Activated CD8-positive, alpha-beta memory T cell treated with anti-CD3 and anti-CD28 coated beads, Interleukin-2, amount 50 U/mL, for 1 hour (primary cell): ENCODE measurements around the gene ABCD3.
"Not testable (repeated sequence)": the region's sequence is repeated elsewhere in the genome, so short reads cannot be mapped to it uniquely, and the experiment has no call there.

Experiments
- DNase-seq: peaks from one replicate; pipeline ENCODE4 v3.0.0-alpha.2; 2020; ENCODE audit errors: extremely low read depth

ABCD3 gene

DNA sequence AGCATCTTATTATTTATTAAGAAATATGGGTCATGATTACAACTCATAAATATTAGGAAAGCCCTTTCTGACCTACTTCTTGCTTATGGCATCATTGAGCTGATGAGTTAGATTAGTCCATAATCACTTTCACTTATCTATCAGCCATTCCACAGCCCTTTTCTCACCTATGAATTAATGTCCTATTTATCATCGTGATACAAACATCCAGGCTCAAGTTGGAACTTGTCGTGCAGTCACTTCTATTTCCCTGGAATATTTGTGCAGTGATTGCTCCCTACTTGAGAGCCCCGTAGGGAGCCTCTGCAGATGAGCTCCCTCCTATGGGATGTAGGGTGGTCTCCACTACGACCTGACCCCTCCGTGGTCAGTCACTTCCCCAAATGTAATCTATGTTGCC is 131.5 kb downstream of the ABCD3 start:
- no peak for DNase-seq

GRCh38 chr1:94550396-94550795 is 132.2 kb downstream of the ABCD3 start:
- no peak for DNase-seq

GRCh38 chr1:94550800-94551241 is 132.6 kb downstream of the ABCD3 start:
- DNase-seq, result no peak

DNA sequence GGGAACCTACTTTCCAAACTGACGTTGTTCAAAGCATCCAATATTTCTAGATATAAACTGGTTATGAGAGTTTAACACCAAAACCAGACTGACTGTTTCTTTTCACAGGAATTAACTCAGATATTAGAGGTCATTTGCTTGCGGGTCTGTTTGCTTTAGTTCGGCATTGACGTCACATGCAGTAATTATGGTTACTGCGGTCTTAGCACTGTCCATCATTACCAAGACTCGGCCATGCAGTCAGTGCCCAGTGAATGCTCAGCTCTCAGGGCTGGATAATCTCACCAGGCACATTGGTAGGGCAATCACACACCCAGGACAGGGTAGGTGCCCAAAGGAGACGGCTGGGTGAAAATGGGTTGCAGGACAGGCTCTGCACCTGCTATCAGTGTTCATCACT is 133.3 kb downstream of the ABCD3 start:
- no peak for DNase-seq

DNA sequence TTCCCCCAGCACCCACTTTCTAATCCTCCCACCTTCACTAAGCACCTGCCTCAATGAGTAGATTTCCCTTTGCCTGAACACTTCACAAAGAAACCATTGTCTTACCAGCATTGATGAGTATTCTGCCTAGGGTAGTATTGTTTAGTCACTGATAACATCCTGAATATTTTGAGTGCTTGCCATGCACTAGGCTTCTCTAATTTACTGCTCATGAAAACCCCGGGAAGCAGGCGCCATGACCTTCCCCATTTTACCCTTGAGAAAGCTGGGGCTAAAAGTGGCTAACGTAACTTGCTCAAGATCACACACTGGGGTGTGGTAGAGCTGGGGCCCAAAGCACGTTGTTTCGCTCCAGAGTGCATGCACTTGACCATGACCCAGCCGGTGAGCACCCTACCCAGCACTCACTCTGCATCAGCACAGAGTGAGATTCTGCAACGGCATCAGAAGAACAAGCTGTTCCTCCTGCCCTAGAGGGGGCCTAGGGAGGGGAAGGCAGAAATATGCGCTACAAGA is 133.9 kb downstream of the ABCD3 start:
- no peak for DNase-seq

DNA sequence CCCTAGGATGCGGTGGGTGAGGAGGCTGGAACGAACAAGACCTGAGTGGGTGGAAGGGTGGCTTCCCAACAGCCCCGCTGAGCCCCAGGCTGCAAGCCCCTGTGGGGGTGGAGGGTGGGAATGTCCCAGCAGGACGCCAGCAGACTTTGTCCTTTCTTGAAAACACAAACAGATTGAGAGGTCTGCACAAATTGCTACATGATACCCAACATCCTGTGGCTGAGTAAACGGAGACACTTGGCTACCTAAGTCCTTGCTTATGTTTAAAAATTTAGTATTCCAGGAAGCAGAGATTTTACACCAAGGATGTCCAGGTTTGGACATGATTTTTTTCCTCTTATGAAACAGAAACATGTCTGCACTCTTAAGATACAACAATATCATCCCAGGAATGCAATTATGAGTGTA is 135.1 kb downstream of the ABCD3 start:
- DNase-seq, result no peak

DNA sequence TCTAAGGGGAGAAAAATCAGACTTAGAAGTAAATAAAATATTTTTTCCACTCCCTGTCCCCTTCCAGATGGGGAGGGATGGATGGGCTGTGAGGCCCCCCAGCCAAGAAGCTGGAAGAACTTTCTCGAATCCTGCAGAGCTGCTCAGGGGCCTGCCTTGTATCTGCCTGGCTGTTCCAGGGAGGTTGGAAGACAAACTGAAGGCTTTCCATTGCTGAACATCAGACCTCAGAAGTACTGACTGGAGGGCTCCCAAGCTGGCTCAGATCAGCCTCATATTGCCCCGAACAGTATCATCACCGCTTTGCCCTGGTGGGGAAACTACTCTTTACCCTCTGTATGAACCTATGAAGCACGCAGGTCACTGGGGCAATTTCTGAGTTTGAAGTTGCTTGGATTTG is 135.7 kb downstream of the ABCD3 start:
- no peak for DNase-seq

DNA sequence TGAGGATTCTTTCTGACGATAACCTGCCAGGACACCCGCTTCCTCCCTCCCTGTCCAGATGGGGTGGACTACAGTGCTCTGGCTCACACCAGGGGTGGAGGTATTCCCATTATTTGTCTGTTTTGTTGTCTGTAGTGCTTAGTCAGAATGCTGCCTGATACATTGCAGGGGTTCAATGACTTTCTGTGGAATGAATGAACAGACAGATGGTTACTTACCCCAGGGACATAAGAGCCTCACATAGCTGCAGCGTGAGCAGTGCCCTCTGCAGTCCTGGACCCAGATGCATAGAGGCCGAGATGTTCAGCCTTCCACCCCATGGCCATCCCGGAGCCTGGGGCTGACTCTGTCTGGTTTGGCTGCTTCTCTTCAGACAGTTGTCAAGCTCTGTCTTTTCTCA is 136.4 kb downstream of the ABCD3 start:
- no peak for DNase-seq

DNA sequence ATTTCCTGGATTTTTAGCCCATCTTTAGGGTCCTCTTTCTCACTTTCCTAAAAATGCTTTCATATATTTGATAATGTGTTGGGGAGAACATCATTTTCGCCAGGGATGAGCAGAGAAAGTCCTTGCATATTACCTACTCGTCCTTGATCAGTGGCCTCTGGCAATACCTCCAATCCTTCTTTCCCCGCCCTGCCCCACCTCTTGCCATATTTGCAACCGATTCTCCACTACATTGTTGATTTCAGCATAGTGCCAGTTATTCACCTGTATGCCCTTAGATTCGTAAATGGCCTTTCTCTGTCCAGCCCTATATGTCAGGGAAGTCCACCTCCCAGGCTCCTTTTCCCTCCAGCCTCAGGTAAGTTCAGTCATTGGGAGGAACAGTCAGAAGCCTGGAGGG is 136.9 kb downstream of the ABCD3 start:
- no peak for DNase-seq

- no peak for DNase-seq
Measured at GRCh38 chr1:94559921-94560320, 141.7 kb downstream of the ABCD3 start.

DNA sequence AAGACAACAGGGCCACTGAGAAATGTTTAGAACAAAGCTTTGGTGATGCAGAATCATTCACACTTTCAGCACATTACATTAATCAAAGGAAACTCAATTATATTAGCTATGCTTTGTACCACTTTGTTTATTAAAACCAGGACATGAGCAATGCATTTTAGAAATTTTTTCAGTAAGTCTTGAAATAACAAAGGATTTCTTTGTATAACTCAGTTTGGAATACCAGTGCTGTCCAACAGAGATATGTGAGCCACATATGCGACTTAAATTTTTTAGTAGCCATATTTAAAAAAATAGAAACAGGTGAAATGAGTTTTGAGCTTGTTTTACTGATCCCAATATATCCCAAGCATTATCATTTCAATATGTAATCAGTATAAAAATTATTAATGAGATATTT is 142.1 kb downstream of the ABCD3 start:
- DNase-seq, result no peak

DNA sequence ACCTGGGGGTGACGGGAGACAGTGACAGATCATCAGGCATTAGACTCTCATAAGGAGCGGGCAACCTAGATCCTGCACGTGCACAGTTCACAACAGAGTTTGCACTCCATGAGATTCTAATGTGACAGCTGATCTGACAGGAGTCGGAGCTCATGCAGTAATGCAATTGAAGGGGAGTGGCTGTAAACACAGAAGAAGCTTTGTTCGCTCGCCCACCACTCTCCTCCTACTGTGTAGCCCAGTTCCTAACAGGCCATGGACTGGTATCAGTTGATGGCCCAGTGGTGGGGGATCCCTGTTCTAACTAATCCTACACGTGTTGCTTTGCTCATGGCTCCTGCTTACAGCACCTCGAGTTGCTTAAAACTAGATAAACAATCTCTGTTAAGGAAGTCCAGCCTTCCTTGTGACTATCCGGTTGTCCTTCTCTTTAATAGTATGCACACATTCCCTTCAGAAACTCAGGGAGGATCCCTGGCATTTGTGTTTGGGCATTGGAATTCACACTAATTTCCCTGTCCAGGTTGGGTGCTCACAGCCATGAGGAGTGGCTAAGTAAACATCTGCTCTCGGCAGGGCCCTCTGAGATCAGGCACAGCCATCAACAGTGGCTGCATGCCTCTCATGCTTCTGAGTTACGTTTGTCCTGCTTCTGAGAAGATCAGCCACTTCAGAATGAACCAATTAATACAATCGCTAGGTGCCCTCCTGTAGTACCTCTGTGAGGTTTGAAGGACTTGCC is 144.5 kb downstream of the ABCD3 start:
- DNase-seq, result no peak

DNA sequence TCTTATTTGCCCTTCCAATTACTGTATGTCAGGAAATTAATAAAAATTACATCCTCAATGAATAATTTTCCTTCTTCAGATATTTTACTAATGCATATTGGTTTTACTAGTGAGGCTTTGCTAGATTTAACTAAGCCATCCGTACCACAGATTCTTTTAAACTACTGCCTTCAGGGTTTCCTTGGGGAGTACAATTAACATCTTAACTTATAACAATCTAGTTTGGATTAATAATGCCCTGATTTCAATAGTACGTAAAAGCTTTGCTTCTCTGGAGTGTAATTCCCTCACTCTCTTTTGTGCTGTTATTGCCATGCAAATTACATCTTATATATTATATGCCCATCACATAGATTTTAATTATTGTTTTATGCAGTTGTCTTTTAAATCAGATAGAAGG is 147.7 kb downstream of the ABCD3 start:
- DNase-seq, result no peak

GRCh38 chr1:94566436-94566835 is 148.2 kb downstream of the ABCD3 start:
- DNase-seq, result not testable (repeated sequence)

DNA sequence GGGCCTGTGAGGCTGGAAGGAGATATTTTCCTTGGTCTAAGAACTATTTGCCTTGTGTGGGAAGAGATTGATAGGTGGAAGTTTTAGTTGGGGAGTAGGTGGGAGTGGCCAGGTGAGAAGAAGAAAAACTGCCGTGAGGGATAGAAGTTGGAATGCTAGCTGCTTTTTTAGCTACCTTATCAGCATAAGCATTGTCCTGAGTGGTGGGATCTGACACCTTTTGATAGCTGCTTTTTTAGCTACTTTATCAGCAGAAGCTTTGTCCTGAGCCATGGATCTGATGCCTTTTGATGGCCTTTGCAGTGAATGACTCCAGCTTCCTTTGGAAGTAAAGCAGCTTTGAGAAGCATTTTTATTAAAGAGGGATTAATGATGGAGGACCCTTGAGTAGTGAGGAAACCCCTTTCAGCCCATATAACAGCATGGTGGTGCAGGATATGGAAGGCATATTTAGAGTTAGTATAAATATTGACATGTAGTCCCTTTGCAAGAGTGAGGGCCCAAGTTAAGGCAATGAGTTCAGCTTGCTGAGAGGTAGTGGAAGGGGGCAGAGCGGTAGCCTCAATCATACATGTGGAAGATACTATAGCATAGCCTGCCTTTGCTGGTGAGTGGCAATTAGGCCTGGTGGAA is 149.9 kb downstream of the ABCD3 start:
- DNase-seq, result not testable (repeated sequence)
